Measurements from ENCODE around the gene PREB. TPM values are rescaled to one million over a fixed set of nuclear protein-coding genes. Genes with fewer than 3 reads are reported as not detected.
A peak's percentile ranks its signal among the peaks of the same experiment; 100 is the strongest.

The PREB gene
- total and polyA plus RNA-seq, 4 donors = 24.9 to 48.1 (median 44.2) TPM

DNA sequence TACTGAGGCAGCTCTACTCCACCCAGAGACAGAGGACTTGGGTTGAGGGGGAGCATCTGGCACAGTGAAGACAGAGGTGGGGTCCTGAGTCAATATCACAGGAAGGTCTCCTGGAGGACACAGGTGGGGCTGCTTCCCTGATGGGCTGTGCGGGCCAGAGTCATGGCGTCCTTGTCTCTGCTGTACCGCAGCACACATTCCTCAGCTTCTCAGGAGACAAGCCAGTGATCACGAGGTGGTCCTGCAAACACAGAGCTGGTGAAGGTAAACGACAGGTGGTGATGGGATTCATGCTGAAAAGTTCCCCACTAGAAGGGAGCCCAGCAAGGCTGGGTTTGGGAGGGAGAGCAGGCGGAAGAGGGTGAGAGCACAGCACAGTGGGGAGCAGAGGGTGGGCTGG is 24.0 kb upstream of the PREB start:
- H3K4me1 ChIP-seq (ENCODE audit: control insufficient read depth in 1 of 2, insufficient read depth in 2 of 2, low read length in 2 of 2) = no peaks in the 10 kb centered on the region
- intact Hi-C loops (cut with DNase I) = no loop called here
- ATAC-seq (ENCODE audit: low FRiP score) = no peak
- H3K27ac ChIP-seq (ENCODE audit: low read depth in 1 of 2, low read length in 2 of 2) = no peak overlapping the region
- H3K27me3 ChIP-seq (ENCODE audit: control insufficient read depth in 1 of 2, insufficient read depth in 2 of 2, low read length in 1 of 2) = no peaks in the 10 kb centered on the region
- WGBS, 2 donors = 74% methylated on average over 6 of the region's 6 CpGs
- no peaks in the 10 kb centered on the region for H3K9me3 ChIP-seq (ENCODE audit: control insufficient read depth, low read length)
- DNase-seq = no peak
- H3K36me3 ChIP-seq (ENCODE audit: control insufficient read depth in 1 of 2, insufficient read depth in 2 of 2, low read length in 1 of 2) = no peaks in the 10 kb centered on the region
- H3K4me3 ChIP-seq (ENCODE audit: low read length in 2 of 2) = no peak overlapping the region

DNA sequence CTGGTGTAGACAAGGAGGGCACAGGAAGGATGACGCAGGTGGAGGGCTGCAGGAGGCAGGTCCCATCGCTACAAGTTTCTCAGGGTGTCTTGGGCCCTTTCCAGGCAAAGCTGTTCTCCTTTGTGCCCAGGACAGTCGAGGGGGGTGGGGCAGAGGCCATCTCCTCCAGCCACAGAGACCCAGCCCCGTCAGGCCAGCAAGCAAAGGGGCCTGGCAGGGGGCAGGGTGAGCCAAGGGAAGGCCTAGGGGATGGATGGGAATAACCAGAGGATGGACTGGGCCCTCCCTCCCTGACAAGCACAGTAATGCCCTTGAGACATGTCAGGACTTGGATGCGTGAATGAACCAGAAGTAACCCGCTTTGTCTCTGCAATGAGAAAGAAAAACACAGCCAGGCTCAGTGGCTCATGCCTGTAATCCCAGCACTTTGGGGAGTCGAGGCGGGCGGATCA is 20.7 kb upstream of the PREB start:
- 80 to 84% methylated on average over 9 of the region's 9 CpGs for WGBS, 2 donors
- ATAC-seq (ENCODE audit: low FRiP score) (no peak), DNase-seq (no peak)
- Histone ChIP-seq H3K4me1 (ENCODE audit: control insufficient read depth in 1 of 2, insufficient read depth in 2 of 2, low read length in 2 of 2) (no peaks in the 10 kb centered on the region), H3K27me3 (ENCODE audit: control insufficient read depth in 1 of 2, insufficient read depth in 2 of 2, low read length in 1 of 2) (no peaks in the 10 kb centered on the region), H3K27ac (ENCODE audit: low read depth in 1 of 2, low read length in 2 of 2) (no peak overlapping the region), H3K9me3 (ENCODE audit: control insufficient read depth, low read length) (no peaks in the 10 kb centered on the region), H3K4me3 (ENCODE audit: low read length in 2 of 2) (no peak overlapping the region), H3K36me3 (ENCODE audit: control insufficient read depth in 1 of 2, insufficient read depth in 2 of 2, low read length in 1 of 2) (no peaks in the 10 kb centered on the region)
- intact Hi-C loops (cut with DNase I) = no loop called here

DNA sequence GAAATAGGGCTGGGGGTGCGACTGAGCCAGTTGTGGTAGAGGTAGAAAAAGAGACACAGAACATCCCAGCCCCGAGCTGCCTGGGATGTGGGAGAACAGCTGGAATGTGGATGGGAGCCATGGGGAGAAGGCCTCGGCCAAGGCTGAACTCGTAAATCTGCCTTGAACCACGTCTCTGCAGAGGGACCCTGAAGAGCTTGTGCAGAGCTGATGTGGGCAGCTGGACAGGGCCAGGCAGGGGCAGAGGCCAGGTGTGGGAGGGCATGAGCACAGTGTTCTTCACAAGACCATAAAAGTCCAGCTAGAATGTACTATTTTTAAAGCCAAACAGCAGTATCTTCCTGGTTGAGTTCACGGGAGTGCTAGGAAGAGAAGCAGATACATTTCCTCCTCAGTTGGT is 20.1 kb upstream of the PREB start:
- ATAC-seq (ENCODE audit: low FRiP score) (no peak), DNase-seq (no peak)
- H3K27ac ChIP-seq (ENCODE audit: low read depth in 1 of 2, low read length in 2 of 2) = no peak overlapping the region
- no peaks in the 10 kb centered on the region for H3K9me3 ChIP-seq (ENCODE audit: control insufficient read depth, low read length)
- 65 to 74% methylated on average over 6 of the region's 6 CpGs for WGBS, 2 donors
- no peak overlapping the region for H3K4me3 ChIP-seq (ENCODE audit: low read length in 2 of 2)
- intact Hi-C loops (cut with DNase I) = no loop called here
- no peaks in the 10 kb centered on the region for H3K36me3 ChIP-seq (ENCODE audit: control insufficient read depth in 1 of 2, insufficient read depth in 2 of 2, low read length in 1 of 2)
- H3K4me1 ChIP-seq (ENCODE audit: control insufficient read depth in 1 of 2, insufficient read depth in 2 of 2, low read length in 2 of 2) = no peaks in the 10 kb centered on the region
- no peaks in the 10 kb centered on the region for H3K27me3 ChIP-seq (ENCODE audit: control insufficient read depth in 1 of 2, insufficient read depth in 2 of 2, low read length in 1 of 2)

DNA sequence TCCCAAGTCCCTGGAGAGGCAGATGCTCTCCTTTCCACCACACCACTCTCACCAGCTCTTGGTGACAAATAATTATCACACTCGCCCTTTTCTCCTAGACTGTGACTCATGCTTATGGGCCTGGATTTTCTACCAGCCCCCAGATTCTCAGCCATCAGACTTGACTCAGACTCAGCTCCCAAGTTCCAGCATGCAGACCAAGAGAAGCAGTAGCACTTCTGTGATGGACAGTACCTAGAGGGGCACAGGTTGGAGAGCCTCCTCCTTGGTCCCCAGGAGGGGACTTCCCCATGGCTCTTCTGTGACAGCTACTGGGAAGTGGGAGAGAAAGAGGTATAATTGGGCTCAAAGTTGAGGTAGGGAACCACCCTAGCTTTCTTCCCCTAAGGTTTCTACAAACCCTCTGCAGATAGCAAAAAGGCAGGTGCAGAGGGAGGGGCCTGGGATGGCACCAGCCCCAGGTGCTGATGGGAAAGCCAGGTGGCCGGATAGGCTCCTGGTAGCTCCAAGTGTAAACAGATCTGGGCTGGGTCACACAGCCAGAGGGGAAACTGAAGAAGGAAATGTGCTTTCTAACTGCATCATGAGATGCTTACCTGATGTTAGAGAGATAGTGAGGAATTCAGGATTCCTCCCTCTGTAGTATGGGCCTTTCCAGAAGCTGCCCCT is 18.5 kb upstream of the PREB start:
- 75 to 77% methylated on average over 2 of the region's 2 CpGs for WGBS, 2 donors
- H3K4me1 ChIP-seq (ENCODE audit: control insufficient read depth in 1 of 2, insufficient read depth in 2 of 2, low read length in 2 of 2) = no peaks in the 10 kb centered on the region
- intact Hi-C loops (cut with DNase I) = no loop called here
- H3K9me3 ChIP-seq (ENCODE audit: control insufficient read depth, low read length) = no peaks in the 10 kb centered on the region
- no peak overlapping the region for H3K27ac ChIP-seq (ENCODE audit: low read depth in 1 of 2, low read length in 2 of 2)
- H3K27me3 ChIP-seq (ENCODE audit: control insufficient read depth in 1 of 2, insufficient read depth in 2 of 2, low read length in 1 of 2) = no peaks in the 10 kb centered on the region
- no peak overlapping the region for H3K4me3 ChIP-seq (ENCODE audit: low read length in 2 of 2)
- no peak for ATAC-seq (ENCODE audit: low FRiP score)
- no peak for DNase-seq
- H3K36me3 ChIP-seq (ENCODE audit: control insufficient read depth in 1 of 2, insufficient read depth in 2 of 2, low read length in 1 of 2) = no peaks in the 10 kb centered on the region

DNA sequence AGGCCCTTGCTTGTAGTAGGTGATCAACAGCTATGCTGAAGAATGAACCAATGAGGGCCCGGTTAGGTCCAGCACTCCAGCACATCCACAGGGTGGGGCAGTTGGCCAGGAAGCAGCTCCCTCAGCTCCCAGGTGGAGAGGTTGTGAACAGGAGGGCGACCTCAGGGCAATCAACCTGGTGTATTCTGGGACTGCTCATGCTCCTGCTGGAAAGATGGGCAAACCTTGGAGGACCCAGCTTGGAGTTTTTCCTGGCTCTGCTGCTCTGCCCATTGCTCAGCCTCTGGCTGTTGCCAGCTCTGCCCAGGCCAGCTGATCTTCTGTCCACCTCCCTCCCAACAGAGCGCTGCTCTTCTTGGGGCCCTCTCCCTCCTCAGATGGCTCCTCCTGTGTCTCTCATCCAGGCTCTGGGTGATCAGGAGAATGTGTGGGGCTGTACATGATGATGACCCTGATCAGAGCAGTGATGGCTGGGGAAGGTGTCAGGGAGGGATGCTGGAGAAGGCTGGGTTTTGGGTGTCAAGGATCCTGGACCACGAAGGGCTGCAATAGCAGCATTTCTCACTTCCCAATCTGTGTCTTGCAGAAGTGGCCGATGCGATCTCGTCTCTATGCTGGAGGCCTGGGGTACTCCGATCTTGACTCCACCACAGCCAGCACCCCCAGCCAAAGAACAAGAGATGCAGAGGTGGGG is 17.8 kb upstream of the PREB start:
- no peak overlapping the region for H3K27ac ChIP-seq (ENCODE audit: low read depth in 1 of 2, low read length in 2 of 2)
- intact Hi-C loops (cut with DNase I) = no loop called here
- no peaks in the 10 kb centered on the region for H3K4me1 ChIP-seq (ENCODE audit: control insufficient read depth in 1 of 2, insufficient read depth in 2 of 2, low read length in 2 of 2)
- ATAC-seq (ENCODE audit: low FRiP score) (no peak), DNase-seq (no peak)
- 87 to 89% methylated on average over 8 of the region's 8 CpGs for WGBS, 2 donors
- H3K36me3 ChIP-seq (ENCODE audit: control insufficient read depth in 1 of 2, insufficient read depth in 2 of 2, low read length in 1 of 2) = no peaks in the 10 kb centered on the region
- no peak overlapping the region for H3K4me3 ChIP-seq (ENCODE audit: low read length in 2 of 2)
- H3K9me3 ChIP-seq (ENCODE audit: control insufficient read depth, low read length) = no peaks in the 10 kb centered on the region
- H3K27me3 ChIP-seq (ENCODE audit: control insufficient read depth in 1 of 2, insufficient read depth in 2 of 2, low read length in 1 of 2) = no peaks in the 10 kb centered on the region

DNA sequence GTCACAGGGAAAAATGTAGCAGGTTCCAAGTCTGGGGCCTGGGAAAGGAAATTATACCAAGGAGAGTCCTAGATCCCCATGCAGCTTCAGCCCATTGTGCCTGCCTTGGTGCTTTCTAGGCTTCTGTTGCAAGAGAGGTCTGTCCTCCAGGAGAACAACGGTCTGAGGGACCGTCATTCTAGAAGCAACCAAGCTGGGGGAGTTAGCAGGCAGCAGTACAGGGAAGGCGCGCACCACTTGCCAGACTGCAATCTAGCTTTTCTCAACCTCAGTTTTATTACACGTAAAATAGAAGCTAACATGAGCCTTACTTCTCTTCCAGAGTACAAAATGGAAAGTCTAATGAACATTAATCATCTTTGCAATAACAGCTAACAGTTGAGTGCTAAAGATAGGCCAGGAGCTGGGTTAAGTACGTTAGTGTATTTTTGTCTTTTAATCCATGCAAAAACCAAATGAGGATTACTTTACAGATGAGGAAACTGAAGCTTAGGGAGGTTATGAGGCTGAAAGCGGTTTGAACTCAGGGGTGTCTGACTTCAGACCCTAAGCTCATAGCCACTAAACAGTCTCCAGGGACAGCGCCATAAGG is 16.3 kb upstream of the PREB start:
- Histone ChIP-seq H3K27me3 (ENCODE audit: control insufficient read depth in 1 of 2, insufficient read depth in 2 of 2, low read length in 1 of 2) (no peaks in the 10 kb centered on the region), H3K4me3 (ENCODE audit: low read length in 2 of 2) (no peak overlapping the region), H3K9me3 (ENCODE audit: control insufficient read depth, low read length) (no peaks in the 10 kb centered on the region), H3K4me1 (ENCODE audit: control insufficient read depth in 1 of 2, insufficient read depth in 2 of 2, low read length in 2 of 2) (no peaks in the 10 kb centered on the region), H3K36me3 (ENCODE audit: control insufficient read depth in 1 of 2, insufficient read depth in 2 of 2, low read length in 1 of 2) (no peaks in the 10 kb centered on the region), H3K27ac (ENCODE audit: low read depth in 1 of 2, low read length in 2 of 2) (no peak overlapping the region)
- ATAC-seq (ENCODE audit: low FRiP score) (no peak), DNase-seq (no peak)
- intact Hi-C loops (cut with DNase I) = no loop called here
- WGBS, 2 donors = 79 to 84% methylated on average over 8 of the region's 8 CpGs

DNA sequence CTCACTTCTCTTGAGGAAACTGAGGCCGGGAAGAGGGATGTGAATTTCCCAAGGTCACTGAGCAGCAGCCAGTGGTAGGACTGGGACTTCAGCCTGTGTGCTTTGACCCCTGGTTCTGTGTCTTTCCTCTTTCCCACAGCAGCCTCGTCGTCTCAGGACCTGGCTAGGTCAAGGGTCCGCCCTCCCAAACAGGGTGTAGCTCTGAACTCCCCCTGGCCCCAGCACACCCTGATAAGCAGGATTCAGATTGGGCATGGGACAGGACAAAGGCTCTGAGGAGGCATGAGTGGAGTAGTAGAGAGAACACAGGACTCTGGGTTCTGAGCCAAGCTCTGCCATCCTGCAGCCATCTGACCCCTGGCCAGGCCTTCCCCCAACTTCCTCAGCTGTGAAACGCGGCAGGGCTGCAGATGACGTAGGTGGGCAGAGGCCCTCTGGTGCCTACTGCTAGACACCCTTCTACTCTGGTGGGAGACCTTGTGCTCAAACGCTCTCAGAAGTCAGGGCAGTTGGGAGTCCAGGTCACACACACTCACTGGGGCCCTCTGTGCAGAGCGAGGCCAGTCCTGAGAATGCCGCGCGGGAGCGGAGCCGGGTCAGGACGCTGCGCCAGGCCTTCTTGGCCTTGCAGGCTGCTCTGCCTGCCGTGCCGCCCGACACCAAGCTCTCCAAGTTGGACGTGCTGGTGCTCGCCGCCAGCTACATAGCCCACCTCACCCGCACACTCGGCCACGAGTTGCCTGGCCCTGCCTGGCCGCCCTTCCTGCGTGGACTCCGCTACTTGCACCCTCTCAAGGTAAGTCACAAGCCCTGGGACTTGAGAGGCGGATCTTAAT is 15.4 kb upstream of the PREB start:
- 92 to 94% methylated on average over 29 of the region's 29 CpGs for WGBS, 2 donors
- DNase-seq = peak in 1 of 2 donors; percentile 72
- H3K36me3 ChIP-seq (ENCODE audit: control insufficient read depth in 1 of 2, insufficient read depth in 2 of 2, low read length in 1 of 2) = no peaks in the 10 kb centered on the region

DNA sequence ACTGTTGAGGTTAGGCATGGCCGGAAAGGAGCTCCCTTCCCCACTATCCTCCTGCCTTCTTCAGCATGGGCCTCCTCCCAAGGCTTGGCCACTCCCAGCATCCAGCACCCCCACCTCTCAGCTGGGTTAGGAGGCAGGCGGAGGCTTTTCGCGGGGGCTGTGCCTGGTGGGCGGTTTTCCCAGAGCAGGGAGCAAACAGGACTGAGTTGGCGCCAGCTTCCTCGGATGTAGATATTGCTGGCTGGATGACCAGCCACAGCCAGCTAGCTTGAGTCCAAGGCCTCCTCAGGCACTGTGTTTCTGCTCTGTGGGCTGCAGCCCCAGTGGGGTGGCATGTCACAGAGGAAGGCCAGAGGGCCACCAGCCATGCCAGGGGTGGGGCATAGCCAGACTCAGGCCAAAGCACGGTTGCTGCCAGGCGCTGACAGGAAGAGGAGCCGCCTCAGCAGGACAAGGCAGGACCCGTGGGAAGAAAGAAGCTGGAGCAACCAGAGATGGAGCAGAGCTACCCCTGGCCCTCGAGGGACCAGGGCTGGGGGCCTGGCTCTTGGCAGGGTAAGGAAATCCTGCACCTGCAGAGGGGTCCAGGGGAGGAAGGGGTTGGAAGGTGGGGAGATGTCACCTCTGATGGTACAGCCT is 14.5 kb upstream of the PREB start, which contains the start of gene TCF23:
TCF23 (plus strand) TSS at position 204 of the 639 bp plus-strand sequence; CDS start at position 334, 130 bp downstream.
- Histone ChIP-seq H3K27me3 (ENCODE audit: control insufficient read depth in 1 of 2, insufficient read depth in 2 of 2, low read length in 1 of 2) (no peaks in the 10 kb centered on the region), H3K27ac (ENCODE audit: low read depth in 1 of 2, low read length in 2 of 2) (no peak within 1 kb of the TSS), H3K4me3 (ENCODE audit: low read length in 2 of 2) (no peak within 1 kb of the TSS), H3K4me1 (ENCODE audit: control insufficient read depth in 1 of 2, insufficient read depth in 2 of 2, low read length in 2 of 2) (no peaks in the 10 kb centered on the region), H3K36me3 (ENCODE audit: control insufficient read depth in 1 of 2, insufficient read depth in 2 of 2, low read length in 1 of 2) (no peaks in the 10 kb centered on the region), H3K9me3 (ENCODE audit: control insufficient read depth, low read length) (no peaks in the 10 kb centered on the region)
- ATAC-seq (ENCODE audit: low FRiP score) = no peak
- intact Hi-C loops (cut with DNase I) = no loop called here
- WGBS, 2 donors = 40 to 45% methylated on average over 12 of the region's 12 CpGs
- peak in 1 of 2 donors; percentile 74 for DNase-seq

More for the DNA sequence above, 15.4 kb upstream of the PREB start:
- H3K27ac ChIP-seq (ENCODE audit: low read depth in 1 of 2, low read length in 2 of 2) = no peak overlapping the region
- ATAC-seq (ENCODE audit: low FRiP score) = peak; percentile 23
- H3K27me3 ChIP-seq (ENCODE audit: control insufficient read depth in 1 of 2, insufficient read depth in 2 of 2, low read length in 1 of 2) = no peaks in the 10 kb centered on the region
- intact Hi-C loops (cut with DNase I) = no loop called here
- H3K4me1 ChIP-seq (ENCODE audit: control insufficient read depth in 1 of 2, insufficient read depth in 2 of 2, low read length in 2 of 2) = no peaks in the 10 kb centered on the region
- H3K9me3 ChIP-seq (ENCODE audit: control insufficient read depth, low read length) = no peaks in the 10 kb centered on the region
- H3K4me3 ChIP-seq (ENCODE audit: low read length in 2 of 2) = no peak overlapping the region
